GM12865 (cell line): Measurements from ENCODE around the gene LRRK1.
A peak's percentile ranks its signal among the peaks of the same experiment; 100 is the strongest.

Source experiments
- DNase-seq: peaks from one replicate; pipeline ENCODE4 v3.0.0; 2010; ENCODE audit warnings: low read depth
- H3K4me3 ChIP-seq: 2 replicates; pipeline ENCODE4 v1.5.1; 2011; ENCODE audit warnings: mild to moderate bottlenecking, low read depth, low read length, control low read depth
- TF ChIP-seq, protein P1 (sequence below): IDR thresholded peaks from 2 replicates; pipeline ENCODE4 v1.5.1; 2011; ENCODE audit warnings: low read length, control low read depth, low read depth, inconsistent platforms; ENCODE audit not compliant: insufficient read depth; ENCODE audit errors: missing control alignments

Gene LRRK1

DNA sequence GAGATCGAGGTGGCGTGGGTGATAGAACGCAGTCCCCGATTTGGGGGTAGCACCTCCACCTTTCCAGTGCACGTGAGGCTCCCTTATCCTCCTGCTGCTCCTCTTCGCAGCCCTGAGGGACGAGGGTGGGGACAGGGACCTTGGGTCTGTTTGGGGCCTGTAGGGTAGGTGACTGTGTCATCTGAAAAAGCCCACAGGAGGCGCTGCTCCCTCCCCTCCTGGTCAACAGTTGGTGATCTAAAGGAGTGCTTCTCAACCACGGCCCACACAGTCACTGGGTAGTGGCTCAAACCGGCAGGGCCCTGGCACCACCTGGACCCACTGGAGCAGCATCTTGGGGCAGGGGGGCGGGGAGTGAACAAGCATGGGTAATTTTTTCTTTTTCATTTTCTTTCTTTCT, 7.1 kb downstream of the LRRK1 start:
- DNase-seq, result peak; percentile 70
- TF ChIP-seq, protein P1, sequence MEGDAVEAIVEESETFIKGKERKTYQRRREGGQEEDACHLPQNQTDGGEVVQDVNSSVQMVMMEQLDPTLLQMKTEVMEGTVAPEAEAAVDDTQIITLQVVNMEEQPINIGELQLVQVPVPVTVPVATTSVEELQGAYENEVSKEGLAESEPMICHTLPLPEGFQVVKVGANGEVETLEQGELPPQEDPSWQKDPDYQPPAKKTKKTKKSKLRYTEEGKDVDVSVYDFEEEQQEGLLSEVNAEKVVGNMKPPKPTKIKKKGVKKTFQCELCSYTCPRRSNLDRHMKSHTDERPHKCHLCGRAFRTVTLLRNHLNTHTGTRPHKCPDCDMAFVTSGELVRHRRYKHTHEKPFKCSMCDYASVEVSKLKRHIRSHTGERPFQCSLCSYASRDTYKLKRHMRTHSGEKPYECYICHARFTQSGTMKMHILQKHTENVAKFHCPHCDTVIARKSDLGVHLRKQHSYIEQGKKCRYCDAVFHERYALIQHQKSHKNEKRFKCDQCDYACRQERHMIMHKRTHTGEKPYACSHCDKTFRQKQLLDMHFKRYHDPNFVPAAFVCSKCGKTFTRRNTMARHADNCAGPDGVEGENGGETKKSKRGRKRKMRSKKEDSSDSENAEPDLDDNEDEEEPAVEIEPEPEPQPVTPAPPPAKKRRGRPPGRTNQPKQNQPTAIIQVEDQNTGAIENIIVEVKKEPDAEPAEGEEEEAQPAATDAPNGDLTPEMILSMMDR, result peak; percentile 46
- H3K4me3 ChIP-seq, result no peak overlapping the region

DNA sequence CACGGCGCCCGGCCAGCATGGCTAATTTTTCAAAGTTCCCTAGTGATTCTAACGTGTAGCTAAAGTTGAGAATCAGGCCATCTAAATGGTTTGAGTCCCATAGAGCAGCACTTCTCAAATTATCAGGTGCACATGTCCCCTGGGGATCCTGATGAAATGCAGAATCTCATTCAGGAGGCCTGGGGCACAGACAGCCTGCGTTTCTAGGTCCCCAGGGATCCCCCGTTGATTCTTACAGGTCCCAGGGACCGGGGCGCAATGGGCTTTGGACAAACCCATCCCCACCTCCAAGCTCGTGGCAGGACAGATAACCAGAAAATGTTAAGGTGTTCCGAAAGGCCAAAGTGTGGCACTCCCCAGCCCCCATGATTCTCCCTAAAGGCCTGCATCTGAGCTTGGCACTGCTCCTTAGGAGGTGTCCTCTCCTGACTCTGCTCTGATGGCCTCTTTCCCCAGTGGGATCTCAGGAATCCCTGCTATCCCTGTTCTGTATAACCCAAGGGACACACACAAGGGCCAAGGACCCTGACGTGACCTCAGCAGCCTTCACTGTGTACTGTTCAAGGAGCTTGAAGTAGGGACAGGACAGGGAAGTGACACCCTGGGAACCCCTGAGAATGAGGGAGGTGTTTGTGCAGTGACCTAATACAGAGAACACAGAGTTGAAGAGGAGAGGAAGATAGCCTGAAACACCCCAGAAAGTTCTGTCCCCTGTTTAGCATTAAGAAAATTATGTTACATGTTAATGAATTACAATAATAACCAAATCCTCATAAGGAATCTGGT, 8.0 kb downstream of the LRRK1 start:
- TF ChIP-seq, protein P1, result no peak

DNA sequence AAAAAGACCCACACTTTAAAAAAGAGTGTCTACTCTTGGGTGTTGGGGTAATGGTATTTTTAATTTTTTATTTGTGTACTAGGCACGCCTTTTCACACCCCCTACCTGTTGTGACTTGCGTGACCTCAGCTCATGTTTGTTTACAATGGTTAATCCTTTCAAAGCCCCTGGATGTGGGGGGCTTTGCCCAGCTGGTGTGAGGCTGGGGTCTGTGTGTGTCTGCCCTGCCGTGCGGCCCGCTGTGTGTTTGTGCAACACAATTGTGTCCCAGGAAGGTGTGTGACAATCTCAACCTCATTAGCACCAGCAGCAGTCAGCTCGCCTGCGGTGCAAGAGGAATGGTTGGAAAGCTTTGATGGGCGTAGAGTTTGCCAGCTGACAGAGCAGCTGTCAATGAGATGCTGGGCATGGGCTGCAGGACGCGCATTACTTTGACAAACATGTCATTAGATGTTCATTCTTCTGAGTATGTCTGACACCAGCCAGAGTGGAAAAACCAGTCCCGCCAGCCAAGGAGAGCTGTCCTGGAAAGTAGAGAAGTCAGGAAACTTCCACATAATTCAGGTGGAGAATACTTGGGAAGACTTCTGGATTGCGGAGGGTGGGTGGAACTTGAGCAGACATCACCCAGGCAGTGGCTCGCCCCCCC, 9.6 kb downstream of the LRRK1 start:
- TF ChIP-seq, protein P1, result no peak
- H3K4me3 ChIP-seq, result no peak overlapping the region
- DNase-seq, result no peak

More for the DNA sequence above, 8.0 kb downstream of the LRRK1 start:
- peak; percentile 51 for DNase-seq
- H3K4me3 ChIP-seq, result no peak overlapping the region

DNA sequence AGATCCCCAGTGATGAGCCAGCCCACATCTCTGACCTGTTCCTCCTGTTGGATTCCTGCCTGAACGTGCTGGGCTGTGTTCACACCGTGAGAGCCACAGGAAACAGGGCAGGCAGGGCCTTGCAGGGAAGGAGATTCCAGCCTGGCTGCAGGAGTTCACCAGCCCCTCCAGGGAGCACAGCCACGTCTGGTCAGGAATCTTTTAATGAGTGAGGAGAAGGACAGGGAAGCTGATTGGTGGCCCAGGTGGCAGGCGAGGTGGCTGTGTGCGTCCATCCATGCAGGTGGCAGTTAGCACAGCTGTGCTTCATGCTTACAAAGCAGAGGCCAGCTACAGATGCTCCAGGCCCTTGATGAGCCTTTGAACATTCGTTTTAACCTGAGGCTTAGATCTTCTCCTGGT, 10.5 kb downstream of the LRRK1 start:
- no peak overlapping the region for H3K4me3 ChIP-seq
- TF ChIP-seq, protein P1, result no peak
- DNase-seq, result peak; percentile 44

DNA sequence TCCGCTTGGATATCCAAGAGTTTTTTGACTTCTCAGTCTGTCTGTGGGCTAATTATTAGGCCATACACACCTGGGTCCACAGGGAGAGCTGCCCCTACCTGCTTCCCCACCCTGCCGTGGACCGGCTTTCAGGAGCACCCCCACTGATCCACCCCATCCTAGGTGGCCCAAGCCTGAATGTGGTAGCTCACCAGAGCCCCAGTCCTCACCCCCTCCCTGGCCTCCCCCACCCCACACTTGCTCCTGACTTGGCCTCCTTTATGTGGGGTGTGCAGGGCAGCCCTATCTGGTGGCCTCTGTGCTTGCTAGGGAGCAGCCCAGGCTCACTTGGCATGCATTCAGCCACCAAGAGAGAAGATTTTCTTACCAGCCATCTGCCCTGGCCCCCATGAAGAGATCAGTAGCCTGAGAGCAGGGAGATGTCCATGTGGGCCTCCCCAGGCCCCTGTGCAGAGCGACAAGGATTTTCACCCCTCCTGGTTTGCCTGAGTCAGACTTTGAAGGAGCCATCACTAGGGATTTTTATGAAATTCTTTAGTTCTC, 11.2 kb downstream of the LRRK1 start:
- TF ChIP-seq, protein P1, result no peak
- DNase-seq, result no peak
- H3K4me3 ChIP-seq, result no peak overlapping the region

DNA sequence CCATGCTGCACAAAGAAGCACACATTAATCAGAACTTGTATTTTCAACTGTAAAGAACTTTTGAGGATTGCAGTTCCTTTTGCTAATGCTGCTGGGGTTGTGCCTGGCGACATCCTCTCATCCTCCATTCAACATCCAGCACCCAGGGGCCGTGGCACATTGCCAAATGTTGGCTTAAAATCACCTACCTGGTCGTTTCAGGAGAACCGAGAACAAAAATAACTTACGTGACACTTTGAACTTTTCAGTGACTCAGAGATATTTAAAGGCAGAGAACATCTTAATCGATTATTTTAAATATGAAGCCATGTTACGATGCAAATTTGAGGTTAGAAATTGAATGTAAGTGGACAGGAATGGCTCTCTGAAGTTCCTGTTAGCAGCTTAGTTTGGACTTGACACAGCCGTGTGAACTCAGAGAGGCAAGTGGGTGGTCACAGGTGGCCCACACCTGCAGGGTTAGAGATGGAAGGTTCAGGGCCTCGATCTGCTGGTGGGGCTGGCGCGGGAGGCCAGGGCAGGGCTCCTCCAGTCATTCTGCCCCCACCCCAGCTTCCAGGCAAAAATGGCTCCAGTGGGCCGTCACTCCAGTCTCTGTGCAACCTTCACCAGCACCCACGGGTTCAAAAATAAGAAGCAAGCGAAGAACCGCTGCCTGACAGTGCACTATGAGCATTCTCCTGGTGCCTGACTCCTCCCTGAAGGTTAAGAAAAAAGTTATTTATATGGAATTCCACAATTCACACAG, 12.2 kb downstream of the LRRK1 start:
- peak; percentile 85 for DNase-seq
- TF ChIP-seq, protein P1, result no peak
- H3K4me3 ChIP-seq, result peak overlapping the region; percentile 18; the same call in 1 of the 2 replicates
